Bronchial epithelial cell (primary cell): Measurements from ENCODE around the gene NDP. TPM values are rescaled to one million over a fixed set of nuclear protein-coding genes. Genes with fewer than 3 reads are reported as not detected.
A peak's percentile ranks its signal among the peaks of the same experiment; 100 is the strongest.

Source experiments
- DNase-seq: peaks from one replicate; pipeline ENCODE4 v3.0.0-alpha.2; 2010; ENCODE audit warnings: low read depth
- FAIRE-seq: peaks from 2 replicates; lab custom pipeline; 2011; peaks lifted over from hg19 to GRCh38; lab: Jason Lieb, UNC
- H3K27me3 ChIP-seq: 2 replicates; pipeline ENCODE4 v1.5.1; 2011; ENCODE audit warnings: low read length; ENCODE audit not compliant: control insufficient read depth, insufficient read depth
- H3K36me3 ChIP-seq: 2 replicates; pipeline ENCODE4 v1.5.1; 2011; ENCODE audit warnings: low read length; ENCODE audit not compliant: control insufficient read depth, insufficient read depth
- H3K4me3 ChIP-seq: 2 replicates; pipeline ENCODE4 v1.5.1; 2011; ENCODE audit warnings: mild to moderate bottlenecking, low read depth, low read length, control low read depth
- total RNA-seq: library from RNA; depleted of rRNA; stranded (reverse); fragments of >200 nt; gene quantifications from 2 replicates; pipeline ENCODE4 v1.2.1, GENCODE V29; 2014
- TF ChIP-seq, protein P1 (sequence below): IDR thresholded peaks from 2 replicates; pipeline ENCODE4 v1.5.1; 2011; ENCODE audit warnings: mild to moderate bottlenecking, moderate library complexity, low read length, control low read depth, inconsistent platforms; ENCODE audit not compliant: insufficient read depth, severe bottlenecking

NDP gene
- total RNA-seq, 1 donor from 2014 or later = not detected

- FAIRE-seq = no peak
- DNase-seq = no peak
- Histone ChIP-seq H3K4me3 (no peak overlapping the region), H3K36me3 (no peaks in the 10 kb centered on the region), H3K27me3 (no peaks in the 10 kb centered on the region)
- TF ChIP-seq, protein P1, sequence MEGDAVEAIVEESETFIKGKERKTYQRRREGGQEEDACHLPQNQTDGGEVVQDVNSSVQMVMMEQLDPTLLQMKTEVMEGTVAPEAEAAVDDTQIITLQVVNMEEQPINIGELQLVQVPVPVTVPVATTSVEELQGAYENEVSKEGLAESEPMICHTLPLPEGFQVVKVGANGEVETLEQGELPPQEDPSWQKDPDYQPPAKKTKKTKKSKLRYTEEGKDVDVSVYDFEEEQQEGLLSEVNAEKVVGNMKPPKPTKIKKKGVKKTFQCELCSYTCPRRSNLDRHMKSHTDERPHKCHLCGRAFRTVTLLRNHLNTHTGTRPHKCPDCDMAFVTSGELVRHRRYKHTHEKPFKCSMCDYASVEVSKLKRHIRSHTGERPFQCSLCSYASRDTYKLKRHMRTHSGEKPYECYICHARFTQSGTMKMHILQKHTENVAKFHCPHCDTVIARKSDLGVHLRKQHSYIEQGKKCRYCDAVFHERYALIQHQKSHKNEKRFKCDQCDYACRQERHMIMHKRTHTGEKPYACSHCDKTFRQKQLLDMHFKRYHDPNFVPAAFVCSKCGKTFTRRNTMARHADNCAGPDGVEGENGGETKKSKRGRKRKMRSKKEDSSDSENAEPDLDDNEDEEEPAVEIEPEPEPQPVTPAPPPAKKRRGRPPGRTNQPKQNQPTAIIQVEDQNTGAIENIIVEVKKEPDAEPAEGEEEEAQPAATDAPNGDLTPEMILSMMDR = no peak
Observed at GRCh38 chrX:43976205-43976604, 3.0 kb upstream of the NDP start.

- TF ChIP-seq, protein P1 = no peak
- no peak for DNase-seq
- FAIRE-seq = peak; percentile 50
Observed at GRCh38 chrX:43975796-43976195, 2.6 kb upstream of the NDP start.

DNA sequence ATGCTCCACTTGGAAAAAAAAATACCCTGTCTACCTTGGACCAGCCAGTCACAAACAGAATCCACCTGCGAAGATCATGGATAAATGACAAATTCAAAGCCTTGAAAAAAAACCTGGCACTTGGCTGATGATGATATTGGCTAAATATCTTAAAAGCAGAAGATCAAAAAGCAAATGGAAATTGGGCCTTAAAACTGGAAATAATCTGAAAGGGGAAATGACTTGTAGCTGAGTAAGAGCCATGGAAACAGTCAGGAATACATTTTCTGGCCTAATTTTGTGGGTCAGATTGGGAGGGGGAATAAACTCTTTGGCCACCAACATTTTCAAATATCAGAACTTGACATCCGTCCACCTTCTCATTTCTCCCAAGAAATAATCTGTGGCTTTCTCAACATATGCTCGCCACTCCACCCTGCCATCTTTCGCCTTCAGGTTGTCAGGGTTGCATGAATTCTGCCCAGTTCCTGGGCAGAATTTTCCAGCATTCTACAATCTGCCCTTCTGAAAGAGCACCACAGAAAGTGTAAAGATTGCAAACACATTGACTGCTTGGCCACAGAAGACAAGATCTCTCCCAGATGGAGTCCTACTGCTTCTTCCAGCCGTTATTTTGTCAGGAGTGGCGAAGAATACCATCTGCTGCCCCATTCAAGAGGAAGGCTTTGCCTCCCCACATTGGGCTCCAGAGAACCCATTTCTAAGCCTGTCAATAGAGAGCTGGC lies 1.7 kb upstream of the NDP start:
- DNase-seq = no peak
- no peak for FAIRE-seq
- Histone ChIP-seq H3K4me3 (no peak overlapping the region), H3K36me3 (no peaks in the 10 kb centered on the region), H3K27me3 (no peaks in the 10 kb centered on the region)
- TF ChIP-seq, protein P1 = no peak

More at GRCh38 chrX:43975796-43976195, 2.6 kb upstream of the NDP start:
- no peak overlapping the region for H3K4me3 ChIP-seq
- no peaks in the 10 kb centered on the region for H3K27me3 ChIP-seq
- H3K36me3 ChIP-seq = no peaks in the 10 kb centered on the region

GRCh38 chrX:43974100-43974475 lies 898 bp upstream of the NDP start:
- H3K36me3 ChIP-seq = no peaks in the 10 kb centered on the region
- FAIRE-seq (no peak), DNase-seq (peak; percentile 69)
- no peaks in the 10 kb centered on the region for H3K27me3 ChIP-seq
- TF ChIP-seq, protein P1 = no peak
- H3K4me3 ChIP-seq = no peak overlapping the region

- peak; percentile 33 for DNase-seq
- no peak for FAIRE-seq
- Histone ChIP-seq H3K27me3 (no peaks in the 10 kb centered on the region), H3K36me3 (no peaks in the 10 kb centered on the region), H3K4me3 (no peak overlapping the region)
- TF ChIP-seq, protein P1 = no peak
Observed at GRCh38 chrX:43971966-43972961, 926 bp downstream of the NDP start.
